GM12878 (cell line): ENCODE data around the gene TEPSIN. TPM values are rescaled to one million over a fixed set of nuclear protein-coding genes. Genes with fewer than 3 reads are reported as not detected.

ENCODE experiments used
- ATAC-seq: fragments of 200-7000 bp; cut with Tn5 transposase; 3 replicates; pipeline ENCODE4 v1.9.1; 2020; ENCODE audit warnings: mild to moderate bottlenecking, moderate library complexity
- BruUV-seq: library from RNA; stranded (reverse); fragments of 400-500 nt; replicated peaks from 2 replicates; lab custom pipeline; 2021; lab: Mats Ljungman, UMichigan
- CTCF ChIA-PET: fragments of 300-600 bp; sonication (Branson Sonifier 250); formaldehyde crosslinking; extraction: SDS; loops from one replicate; lab custom pipeline; 2021; ENCODE audit warnings: inconsistent platforms; lab: Yijun Ruan, JAX
- POLR2A ChIA-PET: fragments of 350-600 bp; formaldehyde crosslinking; extraction: SDS; loops from one replicate; lab custom pipeline; 2021; ENCODE audit warnings: inconsistent platforms; lab: Charles Lee
- RAD21 ChIA-PET: fragments of 300-600 bp; sonication (Branson Sonifier 250); formaldehyde crosslinking; loops from one replicate; lab custom pipeline; 2023; ENCODE audit warnings: antibody characterized with exemption; ENCODE audit not compliant: unreplicated experiment; lab: Charles Lee
- SMC1A ChIA-PET: fragments of 300-600 bp; sonication (Branson Sonifier 250); formaldehyde crosslinking; loops from one replicate; lab custom pipeline; 2023; ENCODE audit not compliant: unreplicated experiment, uncharacterized antibody; lab: Charles Lee
- DNase-seq: peaks from one replicate; pipeline ENCODE4 v3.0.0-alpha.2; 2011; ENCODE audit warnings: low read depth, low spot score
- FAIRE-seq: peaks from 3 replicates; lab custom pipeline; 2011; peaks lifted over from hg19 to GRCh38; lab: Jason Lieb, UNC
- H2AFZ ChIP-seq: 2 replicates; pipeline ENCODE4 v1.6.0; 2011; ENCODE audit warnings: low read depth, low read length, control low read depth; ENCODE audit not compliant: control insufficient read depth
- H3K27ac ChIP-seq: 2 replicates; pipeline ENCODE4 v1.5.1; 2011; ENCODE audit warnings: control low read depth; ENCODE audit not compliant: control insufficient read depth, insufficient read depth
- H3K27me3 ChIP-seq, 2 experiments: replicated peaks in 1 of 2; 2 replicates each; pipeline versions ENCODE4 v1.6.0 to v1.6.1; 2011; ENCODE audit warnings: low read length in 1 of 2; ENCODE audit not compliant: control insufficient read depth in 2 of 2, insufficient read depth in 2 of 2
- H3K36me3 ChIP-seq, 2 experiments: 2 replicates each; pipeline ENCODE4 v1.5.1; 2011; ENCODE audit warnings: low read length in 1 of 2; ENCODE audit not compliant: control insufficient read depth in 2 of 2, insufficient read depth in 2 of 2
- H3K4me1 ChIP-seq: 2 replicates; pipeline ENCODE4 v1.6.1; 2011; ENCODE audit warnings: mild to moderate bottlenecking, low read length, moderate library complexity, mixed read lengths; ENCODE audit not compliant: control insufficient read depth, insufficient read depth
- H3K4me2 ChIP-seq: 2 replicates; pipeline ENCODE4 v1.6.0; 2011; ENCODE audit warnings: control low read depth; ENCODE audit not compliant: control insufficient read depth, insufficient read depth
- H3K4me3 ChIP-seq: fragments of 200-600 bp; sonication (generic); 2 replicates; pipeline ENCODE4 v1.5.1; 2016
- H3K79me2 ChIP-seq: 2 replicates; pipeline ENCODE4 v1.6.0; 2011; ENCODE audit warnings: low read length; ENCODE audit not compliant: control insufficient read depth, insufficient read depth
- H3K9ac ChIP-seq: 2 replicates; pipeline ENCODE4 v1.8.0; 2011; ENCODE audit warnings: low read length, control low read depth, mixed read lengths; ENCODE audit not compliant: control insufficient read depth, insufficient read depth
- H3K9me3 ChIP-seq: replicated peaks from 3 replicates; pipeline ENCODE4 v1.5.1; 2011; ENCODE audit warnings: mild to moderate bottlenecking, low read length; ENCODE audit not compliant: control insufficient read depth, insufficient read depth
- H4K20me1 ChIP-seq: 2 replicates; pipeline ENCODE4 v1.6.0; 2011; ENCODE audit not compliant: control insufficient read depth, insufficient read depth
- BCL3 ChIP-seq: IDR thresholded peaks from 2 replicates; pipeline ENCODE4 v1.6.1; 2011; ENCODE audit warnings: borderline replicate concordance, low read depth, mild to moderate bottlenecking, moderate library complexity, low read length; ENCODE audit not compliant: insufficient read depth, poor library complexity, severe bottlenecking
- CHD2 ChIP-seq: IDR thresholded peaks from 2 replicates; pipeline ENCODE4 v1.6.1; 2011; ENCODE audit warnings: low read depth, low read length, improper control_type of control experiment, borderline replicate concordance
- PAX8 ChIP-seq: fragments of 450-650 bp; IDR thresholded peaks from 2 replicates; pipeline ENCODE4 v1.6.1; 2017; ENCODE audit warnings: mild to moderate bottlenecking, moderate library complexity
- SREBF1 ChIP-seq: IDR thresholded peaks from 2 replicates; pipeline ENCODE4 v1.6.1; 2012; ENCODE audit warnings: mild to moderate bottlenecking, low read length
- TCF3 ChIP-seq: IDR thresholded peaks from 2 replicates; pipeline ENCODE4 v1.6.1; 2012; ENCODE audit warnings: low read depth, mild to moderate bottlenecking, low read length, borderline replicate concordance; ENCODE audit not compliant: insufficient read depth
- ZNF207 ChIP-seq: fragments of 450-650 bp; IDR thresholded peaks from 2 replicates; pipeline ENCODE4 v1.6.1; 2014; ENCODE audit warnings: antibody characterized with exemption, mild to moderate bottlenecking, borderline replicate concordance
- WGBS: methylation state at CpG from one replicate; pipeline ENCODE4 v1.1.6; 2016; ENCODE audit warnings: low lambda C conversion rate; ENCODE audit not compliant: insufficient replicate concordance, insufficient coverage; ENCODE audit errors: missing lambda C conversion rate; 5-methylcytosine and 5-hydroxymethylcytosine counted together
- in situ Hi-C: fragments of 300-500 bp; cut with MboI; formaldehyde crosslinking; loops from 9 replicates; pipeline ENCODE4 v1.14.3; 2018; ENCODE audit warnings: mixed read lengths
- intact Hi-C: fragments of 100-400 bp; cut with micrococcal nuclease; formaldehyde crosslinking; loops from one replicate; pipeline ENCODE4 v1.14.2; 2022; ENCODE audit not compliant: unreplicated experiment
- polyA plus RNA-seq, 11 experiments: library from polyadenylated mRNA; depleted of rRNA in 4 of 11; unstranded in 6 of 11; stranded (reverse) in 5 of 11; fragments of >200 nt; fragmentation: Nextera tagmentation in 4 of 11; fragmentation: Illumina TruSeq in 1 of 11; extraction: Ambion mirVana in 4 of 11; extraction: Trizol in 1 of 11; gene quantifications; 1 replicate in 1 of 11; 2 replicates in 10 of 11; pipeline versions ENCODE4 v1.2.1 to v1.2.3, GENCODE V29; 2011 to 2016; ENCODE audit warnings: inconsistent platforms in 2 of 11, missing spikeins in 2 of 11, low read depth in 1 of 11
- total RNA-seq, 4 experiments: library from RNA; depleted of rRNA in 3 of 4; stranded (reverse); fragments of >200 nt in 3 of 4; fragmentation: Illumina TruSeq in 1 of 4; extraction: Trizol in 1 of 4; gene quantifications; 2 replicates each; pipeline versions ENCODE4 v1.2.1 to v1.2.3, GENCODE V29; 2013 to 2021
- TF ChIP-seq, protein P1 (sequence below): fragments of 450-650 bp; IDR thresholded peaks from 2 replicates; pipeline ENCODE4 v1.6.1; 2017; ENCODE audit warnings: antibody characterized with exemption, mild to moderate bottlenecking, moderate library complexity
- TF ChIP-seq, protein P2 (sequence below): IDR thresholded peaks from 2 replicates; pipeline ENCODE4 v1.6.1; 2012; ENCODE audit warnings: low read depth, low read length, improper control_type of control experiment

The TEPSIN gene
- total and polyA plus RNA-seq, 10 of the 15 experiments (the other 5 are each of a cell fraction or from before 2014, with no cell fraction given): 0.87 to 36.7 (median 5.3) TPM

DNA sequence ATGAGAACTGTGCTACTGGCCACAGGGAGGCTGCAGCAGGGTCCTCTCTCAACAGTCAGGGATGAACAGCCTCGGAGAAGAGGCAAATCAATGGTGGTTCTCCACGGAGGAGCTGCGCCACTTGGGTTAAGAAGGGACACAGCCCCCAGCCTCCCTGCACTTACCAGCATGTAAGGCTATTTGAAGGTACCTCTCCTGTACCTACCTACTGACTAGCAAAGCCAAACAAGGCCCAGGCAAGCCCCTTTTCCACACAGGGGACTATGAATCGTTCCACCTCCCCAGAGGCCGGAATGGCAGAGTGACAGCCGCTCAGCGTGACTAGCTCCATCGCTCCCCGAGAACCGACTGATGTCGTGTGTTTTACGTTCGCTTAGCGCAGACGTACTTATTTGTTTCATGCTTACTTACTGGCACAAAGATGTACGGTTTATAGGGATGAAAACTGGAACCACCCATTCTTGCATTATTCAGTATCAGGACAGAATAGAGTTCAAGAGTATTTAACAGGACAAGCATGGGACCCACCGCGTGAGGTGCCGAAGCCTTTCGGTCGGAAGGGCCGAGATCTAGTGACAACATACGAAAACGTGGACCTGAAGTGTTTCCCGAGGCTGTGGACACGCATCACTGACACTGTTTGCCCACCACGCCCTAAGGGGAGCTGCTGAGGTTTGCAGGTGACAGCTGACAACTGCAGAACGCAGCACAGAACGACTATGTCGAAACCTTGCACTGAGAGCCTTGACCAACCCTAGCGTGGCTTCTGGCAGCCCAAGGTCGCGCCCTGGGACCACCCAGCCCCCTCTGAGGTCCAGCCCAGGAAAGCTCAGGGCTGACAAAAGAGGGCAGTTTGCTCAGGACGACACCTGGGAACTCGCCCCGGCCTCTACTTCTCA, 1.0 kb downstream of the TEPSIN start (continued):
- TF ChIP-seq BCL3: peak; percentile 79

DNA sequence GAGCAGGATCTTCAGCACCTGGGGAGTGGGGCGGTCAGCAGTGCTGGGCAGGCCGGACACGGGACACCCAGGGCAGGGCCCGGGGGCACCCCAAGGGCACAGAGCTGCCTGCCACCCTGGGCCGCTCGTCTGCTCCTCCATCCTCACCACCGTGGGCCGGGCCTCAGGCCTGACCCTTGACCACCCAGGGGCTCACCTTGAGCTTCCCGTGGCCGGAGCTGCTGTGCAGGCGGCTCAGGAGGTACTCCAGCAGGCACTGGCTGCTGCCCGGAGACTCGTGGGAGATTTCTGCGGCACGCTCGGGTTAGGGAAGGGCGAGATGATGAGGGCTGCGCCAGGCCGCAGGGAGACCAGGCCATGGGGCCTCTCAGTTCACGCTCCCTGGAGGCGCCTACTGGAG, 2.1 kb downstream of the TEPSIN start:
- Histone ChIP-seq H3K27me3 (no peaks in the 10 kb centered on the region), H3K9ac (no peak overlapping the region), H3K4me1 (peaks cover 12% of the 10 kb centered on the region), H3K4me3 (no peak overlapping the region), H3K79me2 (peaks cover 39% of the 10 kb centered on the region), H3K27ac (no peak overlapping the region), H4K20me1 (no peaks in the 10 kb centered on the region), H2AFZ (no peak overlapping the region), H3K36me3 (peaks cover 0 to 2% of the 10 kb centered on the region in 2 experiments; a peak in 2 of 4 replicates), H3K4me2 (0 out of 2 replicates have a peak overlapping the region, but pooled peaks have one; percentile 23), H3K9me3 (no peaks in the 10 kb centered on the region)
- ChIA-PET CTCF (no interaction called here), RAD21 (no interaction called here), SMC1A (no interaction called here), POLR2A (no interaction called here)
- intact Hi-C loops (no loop called here), in situ Hi-C loops (loop anchor here (25.0 kb wide), 1 partner anchor 224 kb away; no protein-coding TSS in a partner anchor)
- BruUV-seq: no TSS peak
- FAIRE-seq: no peak
- TF ChIP-seq, protein P1, sequence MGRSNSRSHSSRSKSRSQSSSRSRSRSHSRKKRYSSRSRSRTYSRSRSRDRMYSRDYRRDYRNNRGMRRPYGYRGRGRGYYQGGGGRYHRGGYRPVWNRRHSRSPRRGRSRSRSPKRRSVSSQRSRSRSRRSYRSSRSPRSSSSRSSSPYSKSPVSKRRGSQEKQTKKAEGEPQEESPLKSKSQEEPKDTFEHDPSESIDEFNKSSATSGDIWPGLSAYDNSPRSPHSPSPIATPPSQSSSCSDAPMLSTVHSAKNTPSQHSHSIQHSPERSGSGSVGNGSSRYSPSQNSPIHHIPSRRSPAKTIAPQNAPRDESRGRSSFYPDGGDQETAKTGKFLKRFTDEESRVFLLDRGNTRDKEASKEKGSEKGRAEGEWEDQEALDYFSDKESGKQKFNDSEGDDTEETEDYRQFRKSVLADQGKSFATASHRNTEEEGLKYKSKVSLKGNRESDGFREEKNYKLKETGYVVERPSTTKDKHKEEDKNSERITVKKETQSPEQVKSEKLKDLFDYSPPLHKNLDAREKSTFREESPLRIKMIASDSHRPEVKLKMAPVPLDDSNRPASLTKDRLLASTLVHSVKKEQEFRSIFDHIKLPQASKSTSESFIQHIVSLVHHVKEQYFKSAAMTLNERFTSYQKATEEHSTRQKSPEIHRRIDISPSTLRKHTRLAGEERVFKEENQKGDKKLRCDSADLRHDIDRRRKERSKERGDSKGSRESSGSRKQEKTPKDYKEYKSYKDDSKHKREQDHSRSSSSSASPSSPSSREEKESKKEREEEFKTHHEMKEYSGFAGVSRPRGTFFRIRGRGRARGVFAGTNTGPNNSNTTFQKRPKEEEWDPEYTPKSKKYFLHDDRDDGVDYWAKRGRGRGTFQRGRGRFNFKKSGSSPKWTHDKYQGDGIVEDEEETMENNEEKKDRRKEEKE: no peak
- TF ChIP-seq, protein P2, sequence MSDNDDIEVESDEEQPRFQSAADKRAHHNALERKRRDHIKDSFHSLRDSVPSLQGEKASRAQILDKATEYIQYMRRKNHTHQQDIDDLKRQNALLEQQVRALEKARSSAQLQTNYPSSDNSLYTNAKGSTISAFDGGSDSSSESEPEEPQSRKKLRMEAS: no peak
- TF ChIP-seq PAX8 (no peak), SREBF1 (no peak), TCF3 (no peak), ZNF207 (no peak), CHD2 (no peak)
- WGBS: 79% methylated on average over 21 of the region's 21 CpGs
- no peak for ATAC-seq
- no peak for DNase-seq
